H1 (cell line): ENCODE results near the gene SCARB1. TPM values are rescaled to one million over a fixed set of nuclear protein-coding genes. Genes with fewer than 3 reads are reported as not detected.

Source experiments
- CTCF ChIA-PET: fragments of 300-600 bp; sonication (Branson Sonifier 250); formaldehyde crosslinking; loops from one replicate; lab custom pipeline; 2021; ENCODE audit not compliant: partially characterized antibody; lab: Charles Lee
- POLR2A ChIA-PET: fragments of 300-600 bp; sonication (Branson Sonifier 250); formaldehyde crosslinking; loops from one replicate; lab custom pipeline; 2021; ENCODE audit warnings: inconsistent platforms; ENCODE audit not compliant: partially characterized antibody; lab: Charles Lee
- DNase-seq, 2 experiments: peaks; one replicate each; pipeline versions ENCODE4 v3.0.0 to v3.0.0-alpha.2; 2010 to 2022; ENCODE audit warnings: low spot score in 2 of 2, low read depth in 1 of 2, mixed read lengths in 1 of 2
- FAIRE-seq: peaks from 2 replicates; lab custom pipeline; 2011; peaks lifted over from hg19 to GRCh38; lab: Jason Lieb, UNC
- H2AFZ ChIP-seq: 2 replicates; pipeline ENCODE4 v1.8.1; 2012; ENCODE audit warnings: low read length, inconsistent platforms
- H2AK5ac ChIP-seq: 2 replicates; pipeline ENCODE4 v1.6.1; 2013; ENCODE audit warnings: low read depth, low read length
- H2BK120ac ChIP-seq: replicated peaks from 2 replicates; pipeline ENCODE3; 2013; ENCODE audit warnings: low read depth, low read length, inconsistent platforms
- H2BK12ac ChIP-seq: 2 replicates; pipeline ENCODE4 v1.6.1; 2013; ENCODE audit warnings: low read depth, low read length
- H2BK15ac ChIP-seq: 2 replicates; pipeline ENCODE4 v1.6.1; 2013; ENCODE audit warnings: low read length
- H2BK20ac ChIP-seq: 2 replicates; pipeline ENCODE4 v1.6.1; 2013; ENCODE audit warnings: low read length
- H2BK5ac ChIP-seq: 2 replicates; pipeline ENCODE4 v1.6.1; 2013; ENCODE audit warnings: low read depth, low read length
- H3K14ac ChIP-seq: 2 replicates; pipeline ENCODE4 v1.6.1; 2013; ENCODE audit warnings: inconsistent platforms; ENCODE audit not compliant: insufficient read length
- H3K18ac ChIP-seq: 2 replicates; pipeline ENCODE4 v1.6.1; 2013; ENCODE audit warnings: low read length; ENCODE audit errors: extremely low read depth
- H3K23ac ChIP-seq: 2 replicates; pipeline ENCODE4 v1.6.1; 2013; ENCODE audit warnings: inconsistent platforms; ENCODE audit not compliant: insufficient read length
- H3K23me2 ChIP-seq: 2 replicates; pipeline ENCODE4 v1.6.1; 2013; ENCODE audit warnings: low read depth, low read length
- H3K27ac ChIP-seq: 2 replicates; pipeline ENCODE4 v1.6.1; 2011; ENCODE audit warnings: low read depth, low read length, inconsistent platforms
- H3K27me3 ChIP-seq, 4 experiments: replicated peaks in 1 of 4; 1 replicate in 1 of 4; 2 replicates in 3 of 4; pipeline versions ENCODE4 v1.6.1 to v1.8.1; 2011 to 2013; ENCODE audit warnings: low read length in 3 of 4, mild to moderate bottlenecking in 3 of 4, inconsistent platforms in 2 of 4, mixed read lengths in 2 of 4, moderate library complexity in 1 of 4; ENCODE audit not compliant: control insufficient read depth in 3 of 4, insufficient read depth in 3 of 4; ENCODE audit errors: extremely low read depth in 1 of 4
- H3K36me3 ChIP-seq, 4 experiments: 2 replicates each; pipeline versions ENCODE4 v1.6.1 to v1.8.1; 2011 to 2013; ENCODE audit warnings: mild to moderate bottlenecking in 4 of 4, low read length in 3 of 4, moderate library complexity in 2 of 4, control low read depth in 1 of 4, inconsistent platforms in 1 of 4; ENCODE audit not compliant: insufficient read depth in 4 of 4, control insufficient read depth in 2 of 4
- H3K4ac ChIP-seq: replicated peaks from 2 replicates; pipeline ENCODE3; 2013; ENCODE audit warnings: low read length, low read depth, mixed read lengths, inconsistent platforms; ENCODE audit not compliant: insufficient read length
- H3K4me1 ChIP-seq, 4 experiments: replicated peaks in 1 of 4; 1 replicate in 1 of 4; 2 replicates in 3 of 4; pipeline versions ENCODE4 v1.6.1 to v1.8.1; 2011 to 2013; ENCODE audit warnings: low read length in 3 of 4, inconsistent platforms in 2 of 4, mixed read lengths in 1 of 4; ENCODE audit not compliant: insufficient read depth in 4 of 4, control insufficient read depth in 3 of 4
- H3K4me2 ChIP-seq, 2 experiments: 2 replicates each; pipeline versions ENCODE4 v1.6.1 to v1.8.1; 2011 to 2013; ENCODE audit warnings: low read depth in 2 of 2, low read length in 2 of 2, control low read depth in 1 of 2, inconsistent platforms in 1 of 2, mild to moderate bottlenecking in 1 of 2; ENCODE audit not compliant: insufficient read depth in 1 of 2
- H3K4me3 ChIP-seq, 4 experiments: fragments of 200-600, 300-600 bp in 1 of 4; sonication (generic), shearing (Covaris generic), sonication (Bioruptor Twin) in 1 of 4; 2 replicates each; pipeline versions ENCODE4 v1.5.1 to v1.8.1; 2011 to 2016; ENCODE audit warnings: low read length in 4 of 4, low read depth in 3 of 4, control low read depth in 2 of 4, inconsistent platforms in 2 of 4, mild to moderate bottlenecking in 2 of 4, mixed read lengths in 1 of 4, moderate library complexity in 1 of 4; ENCODE audit not compliant: insufficient read depth in 2 of 4; ENCODE audit errors: extremely low read depth in 1 of 4
- H3K56ac ChIP-seq: replicated peaks from 2 replicates; pipeline ENCODE3; 2013; ENCODE audit warnings: low read depth, mild to moderate bottlenecking, mixed read lengths, low read length, inconsistent platforms; ENCODE audit not compliant: insufficient read length
- H3K79me1 ChIP-seq: 2 replicates; pipeline ENCODE4 v1.6.1; 2013; ENCODE audit warnings: low read depth, low read length, control low read depth
- H3K79me2 ChIP-seq, 2 experiments: 2 replicates each; pipeline versions ENCODE4 v1.6.1 to v1.8.1; 2012 to 2013; ENCODE audit warnings: low read length in 2 of 2, mild to moderate bottlenecking in 2 of 2, inconsistent platforms in 1 of 2; ENCODE audit not compliant: insufficient read depth in 2 of 2, control insufficient read depth in 1 of 2
- H3K9ac ChIP-seq, 4 experiments: replicated peaks in 1 of 4; 1 replicate in 1 of 4; 2 replicates in 3 of 4; pipeline versions ENCODE4 v1.6.1 to v1.8.1; 2011 to 2013; ENCODE audit warnings: low read depth in 3 of 4, low read length in 3 of 4, control low read depth in 2 of 4, mild to moderate bottlenecking in 2 of 4, moderate library complexity in 2 of 4, inconsistent platforms in 1 of 4; ENCODE audit errors: extremely low read depth in 1 of 4
- H3K9me3 ChIP-seq, 2 experiments: 2 replicates each; pipeline versions ENCODE4 v1.6.1 to v1.8.1; 2012 to 2013; ENCODE audit warnings: mild to moderate bottlenecking in 2 of 2, moderate library complexity in 2 of 2, control low read depth in 1 of 2, inconsistent platforms in 1 of 2, low read depth in 1 of 2, low read length in 1 of 2, mixed read lengths in 1 of 2; ENCODE audit not compliant: insufficient read depth in 2 of 2
- H4K20me1 ChIP-seq, 2 experiments: replicated peaks in 1 of 2; 2 replicates each; pipeline versions ENCODE3 to v1.8.1; 2011 to 2013; ENCODE audit warnings: inconsistent platforms in 2 of 2, low read length in 2 of 2, mild to moderate bottlenecking in 1 of 2; ENCODE audit not compliant: insufficient read depth in 2 of 2, control insufficient read depth in 1 of 2
- H4K5ac ChIP-seq: 2 replicates; pipeline ENCODE4 v1.6.1; 2013; ENCODE audit warnings: low read length, low read depth, mixed read lengths, inconsistent platforms; ENCODE audit not compliant: insufficient read length
- H4K8ac ChIP-seq: 2 replicates; pipeline ENCODE4 v1.8.0; 2013; ENCODE audit warnings: mild to moderate bottlenecking, moderate library complexity, low read length, inconsistent platforms; ENCODE audit not compliant: insufficient read depth; ENCODE audit errors: extremely low read depth
- H4K91ac ChIP-seq: replicated peaks from 2 replicates; pipeline ENCODE3; 2013; ENCODE audit warnings: low read length, mixed read lengths, inconsistent platforms; ENCODE audit not compliant: insufficient read length
- MAFK ChIP-seq: IDR thresholded peaks from 2 replicates; pipeline ENCODE4 v1.6.1; 2012; ENCODE audit warnings: low read depth, mild to moderate bottlenecking, improper control_type of control experiment, low read length
- POU5F1 ChIP-seq: IDR thresholded peaks from 2 replicates; pipeline ENCODE4 v1.6.1; 2011; ENCODE audit warnings: low read depth, mild to moderate bottlenecking, low read length, moderate library complexity
- WGBS, 2 experiments: shearing (Covaris generic) in 1 of 2; methylation state at CpG; one replicate each; pipeline versions ENCODE4 v1.1.6 to v1.1.7; 2013 to 2015; ENCODE audit warnings: low lambda C conversion rate in 2 of 2, mixed read lengths in 2 of 2, inconsistent platforms in 1 of 2, low coverage in 1 of 2, missing lambda C conversion rate in 1 of 2; ENCODE audit not compliant: insufficient replicate concordance in 2 of 2, insufficient coverage in 1 of 2, insufficient read length in 1 of 2; ENCODE audit errors: extremely low coverage in 1 of 2, missing lambda C conversion rate in 1 of 2; 5-methylcytosine and 5-hydroxymethylcytosine counted together
- polyA plus RNA-seq, 7 experiments: library from polyadenylated mRNA; depleted of rRNA in 3 of 7; stranded (reverse) in 5 of 7; unstranded in 2 of 7; fragments of >200 nt in 5 of 7; fragments of 200-250 nt in 2 of 7; gene quantifications; 1 replicate in 5 of 7; 2 replicates in 1 of 7; 4 replicates in 1 of 7; pipeline versions ENCODE4 v1.2.1 to v1.2.3, GENCODE V29; 2011 to 2013; ENCODE audit warnings: missing spikeins in 2 of 7, mixed read lengths in 2 of 7
- total RNA-seq: library from RNA; stranded (reverse); fragmentation: NEBNext Ultra II Directional; extraction: Animal tissue kit (Norgen Biotek cat#: 25700); gene quantifications from 2 replicates; pipeline ENCODE4 v1.2.1, GENCODE V29; 2021
- TF ChIP-seq, protein P1 (sequence below): IDR thresholded peaks from 2 replicates; pipeline ENCODE4 v1.6.1; 2011; ENCODE audit warnings: low read length, improper control_type of control experiment

SCARB1 gene
- total and polyA plus RNA-seq, 2 of the 8 experiments (the other 6 are each of a cell fraction or from before 2014, with no cell fraction given): 45.3 to 57.1 TPM

DNA sequence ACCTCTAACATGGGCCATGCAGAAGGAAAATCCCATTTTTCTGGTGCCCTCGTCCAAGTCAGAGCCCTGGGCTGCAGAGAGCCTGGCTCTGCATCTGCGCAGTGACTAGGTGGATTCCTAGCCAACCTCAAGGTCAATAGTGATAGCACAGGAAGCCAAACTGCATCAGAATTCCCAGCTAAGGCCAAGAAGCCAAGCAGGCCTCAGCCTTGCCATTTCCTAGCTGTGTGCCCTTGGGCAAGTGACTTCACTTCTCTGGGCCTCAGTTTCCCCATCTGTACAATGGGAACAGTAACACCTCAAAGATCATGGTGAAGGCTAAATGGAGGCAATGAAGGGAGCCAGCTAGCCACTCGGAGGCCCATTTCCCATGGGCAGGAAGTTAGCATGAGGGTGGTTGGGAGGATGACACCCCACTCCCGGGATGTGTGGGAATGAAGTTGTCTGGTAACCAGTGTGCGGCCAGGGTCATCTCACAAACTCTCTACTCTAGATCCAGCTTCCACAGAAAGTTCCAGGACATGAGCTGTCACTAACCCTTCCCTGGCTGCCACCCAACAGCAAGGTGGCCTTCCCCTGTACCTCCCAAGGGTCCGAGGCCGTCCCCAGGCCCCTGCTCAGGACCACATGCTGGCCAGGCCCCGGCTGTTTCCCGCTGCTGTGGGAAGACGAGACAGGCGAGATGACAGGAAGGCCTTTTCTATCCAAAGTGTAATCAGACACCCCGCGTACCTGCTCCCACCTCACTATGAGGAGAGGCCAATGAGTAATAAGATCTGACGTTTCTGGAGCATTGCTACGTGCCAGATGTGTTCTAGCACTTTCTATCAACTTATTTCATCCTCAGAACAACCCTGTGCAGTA lies 125.7 kb downstream of the SCARB1 start:
- TF ChIP-seq, protein P1, sequence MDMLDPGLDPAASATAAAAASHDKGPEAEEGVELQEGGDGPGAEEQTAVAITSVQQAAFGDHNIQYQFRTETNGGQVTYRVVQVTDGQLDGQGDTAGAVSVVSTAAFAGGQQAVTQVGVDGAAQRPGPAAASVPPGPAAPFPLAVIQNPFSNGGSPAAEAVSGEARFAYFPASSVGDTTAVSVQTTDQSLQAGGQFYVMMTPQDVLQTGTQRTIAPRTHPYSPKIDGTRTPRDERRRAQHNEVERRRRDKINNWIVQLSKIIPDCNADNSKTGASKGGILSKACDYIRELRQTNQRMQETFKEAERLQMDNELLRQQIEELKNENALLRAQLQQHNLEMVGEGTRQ: no peak
- TF ChIP-seq POU5F1 (no peak), MAFK (no peak)
- no peak overlapping the region for H3K9ac ChIP-seq
- POLR2A ChIA-PET: interaction anchor here (0.9 to 1.5 kb wide), 2 partner anchors 8 to 168 kb away, joined by 3 read pairs; no protein-coding TSS in a partner anchor

More for the DNA sequence above, 125.7 kb downstream of the SCARB1 start:
- Histone ChIP-seq H2BK12ac (0 out of 2 replicates have a peak overlapping the region, but pooled peaks have one; percentile 19), H3K23ac (no peak overlapping the region), H3K4me1 (peaks cover 0 to 12% (median 7%) of the 10 kb centered on the region in 4 experiments; a peak in 4 of 7 replicates), H2BK120ac (no peak overlapping the region), H3K4ac (no peak overlapping the region), H3K79me2 (no peaks in the 10 kb centered on the region), H3K23me2 (no peaks in the 10 kb centered on the region), H2BK15ac (no peak overlapping the region), H3K4me2 (no peak overlapping the region), H3K56ac (no peak overlapping the region), H2BK5ac (no peak overlapping the region), H3K27me3 (peaks cover 0 to 2% (median 0%) of the 10 kb centered on the region in 4 experiments; a peak in 1 of 7 replicates), H2BK20ac (no peak overlapping the region), H2AK5ac (no peak overlapping the region), H4K8ac (no peak overlapping the region), H3K9me3 (no peaks in the 10 kb centered on the region; a peak in 1 of 4 replicates), H3K18ac (no peak overlapping the region), H3K27ac (no peak overlapping the region), H3K14ac (no peak overlapping the region), H3K4me3 (no peak overlapping the region), H3K36me3 (no peaks in the 10 kb centered on the region), H3K79me1 (no peaks in the 10 kb centered on the region), H4K5ac (no peak overlapping the region), H2AFZ (no peak overlapping the region), H4K91ac (no peak overlapping the region), H4K20me1 (no peaks in the 10 kb centered on the region)
- FAIRE-seq (no peak), DNase-seq (no peak)
- CTCF ChIA-PET: interaction anchor here (0.7 to 13.8 kb wide), 3 partner anchors 16 to 26 kb away, joined by 3 to 159 read pairs (median 76); no protein-coding TSS in a partner anchor
- 81% methylated on average over 15 of the region's 15 CpGs; no CpG with 5 or more reads in 1 of the 2 experiments for WGBS, 2 experiments
